Adrenal gland (tissue), 5 donors: ENCODE data around the gene CENPU.

Experiments
- CTCF ChIP-seq, 6 experiments: fragments of 450-650 bp in 4 of 6; fragments of 200-600 bp in 2 of 6; sonication (generic) in 1 of 6; IDR thresholded peaks; 1 replicate in 5 of 6; 2 replicates in 1 of 6; pipeline versions ENCODE4 v1.5.1 to v1.8.0; 2016 to 2021; ENCODE audit warnings: antibody characterized with exemption in 6 of 6, mild to moderate bottlenecking in 2 of 6, moderate library complexity in 1 of 6
- POLR2A ChIP-seq, 2 donors: fragments of 450-650 bp; IDR thresholded peaks; one replicate each; pipeline ENCODE4 v1.6.1; 2017; ENCODE audit warnings: antibody characterized with exemption in 2 of 2, mild to moderate bottlenecking in 2 of 2, moderate library complexity in 1 of 2
- donor health status: DM: no; HTN: no; CAD: no.

DNA sequence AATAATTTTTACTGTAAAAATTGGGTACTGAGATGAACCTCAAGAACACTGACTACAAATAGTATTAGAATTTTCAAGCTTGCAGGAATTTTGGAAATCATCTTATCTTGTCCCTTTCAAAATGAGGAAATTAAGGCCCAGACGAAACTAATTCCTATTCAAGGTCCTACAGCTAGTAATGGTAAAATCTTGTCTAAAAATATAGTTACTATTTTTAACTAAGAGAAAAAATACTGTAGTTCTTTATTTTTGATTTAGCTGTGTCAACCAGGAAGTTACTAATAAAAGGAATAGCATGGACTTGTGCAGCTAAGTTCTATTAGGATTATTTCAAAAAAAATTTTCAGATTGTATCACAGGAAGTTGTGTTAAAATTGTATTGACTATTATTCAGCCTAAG lies 71.7 kb downstream of the CENPU start:
- TF ChIP-seq CTCF (IDR thresholded peaks at IDR 0.05) (no peak), POLR2A (IDR thresholded peaks at IDR 0.05) (no peak)
